Measurements from ENCODE around the gene RNF111.
"Not testable (repeated sequence)": the region's sequence is repeated elsewhere in the genome, so short reads cannot be mapped to it uniquely, and the experiment has no call there.

The RNF111 gene

DNA sequence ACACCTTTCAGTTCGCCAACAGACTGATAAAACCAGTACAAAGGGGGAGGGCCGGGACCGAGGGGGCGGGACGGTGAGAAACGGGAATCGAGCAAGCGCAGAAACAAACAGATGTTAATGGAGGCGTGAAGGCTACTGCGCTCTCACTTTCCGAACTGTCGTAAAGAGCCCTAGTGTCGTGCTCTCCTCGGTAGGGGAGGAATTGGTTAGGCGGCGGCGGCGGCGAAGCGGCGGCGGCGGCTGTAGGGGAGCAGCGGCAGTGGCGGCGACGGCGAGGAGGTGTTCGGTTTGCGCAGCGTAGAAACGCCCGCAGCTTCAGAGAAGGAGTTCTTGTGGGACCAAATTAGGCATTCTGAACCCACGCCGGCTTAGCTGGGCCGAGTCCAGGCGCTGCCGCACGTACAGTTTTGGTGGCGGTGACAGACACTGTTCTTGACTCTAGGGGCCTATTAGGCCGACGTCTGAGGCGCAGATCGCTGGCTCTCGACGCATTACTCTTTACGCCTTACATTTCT is at the start of gene RNF111:
Gene RNF111, plus strand, starts transcription at position 173 of the 515 bp plus-strand sequence. CDS start 43,160 bp downstream, outside the sequence.
- DNase-seq = peak; percentile 57

DNA sequence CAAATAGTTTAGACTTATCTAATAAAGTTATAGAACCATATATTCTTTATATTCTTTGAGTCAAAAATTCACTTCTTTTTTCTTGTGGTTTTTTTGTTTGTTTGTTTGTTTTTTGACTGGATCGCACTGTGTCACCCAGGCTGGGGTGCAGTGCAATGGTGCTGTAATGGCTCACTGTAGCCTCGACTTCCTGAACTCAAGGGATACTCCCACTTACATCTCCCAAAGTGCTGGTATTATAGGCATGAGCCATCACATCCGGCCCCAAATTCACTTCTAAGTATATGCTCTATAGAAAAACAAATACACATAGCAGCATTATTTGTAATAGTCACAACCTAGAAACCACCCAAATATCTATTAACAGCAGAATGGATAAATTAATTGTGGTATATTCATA is 40.3 kb upstream of the RNF111 start:
- DNase-seq = no peak

DNA sequence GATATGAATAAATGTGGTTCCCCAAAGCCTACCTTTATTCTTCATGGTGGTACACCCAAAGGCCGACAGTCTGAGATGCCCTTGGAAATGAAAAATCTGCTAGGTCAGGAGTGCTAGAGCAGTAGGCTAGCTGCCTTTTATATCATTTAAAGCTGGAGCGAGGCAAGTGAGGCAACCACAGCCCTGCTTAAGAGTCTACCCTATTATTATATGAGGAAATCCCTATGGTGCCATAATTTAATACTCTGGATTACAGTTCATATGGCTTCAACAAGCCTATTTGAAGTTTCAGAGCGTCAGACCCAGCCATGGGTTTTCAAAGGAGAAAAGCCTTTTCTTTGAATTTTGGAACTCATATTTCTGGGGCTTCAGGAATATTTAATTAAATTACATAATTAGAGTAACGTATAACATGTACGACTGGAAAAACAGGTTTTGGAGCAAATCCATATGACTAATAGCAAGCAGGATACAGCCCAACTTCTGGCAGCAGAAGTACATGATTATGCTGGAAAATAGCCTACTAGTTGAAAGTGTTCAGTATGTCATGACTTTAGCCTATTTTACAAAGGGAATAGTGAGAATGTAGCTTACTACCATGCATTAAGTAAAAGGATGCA is 36.0 kb upstream of the RNF111 start:
- DNase-seq = no peak

DNA sequence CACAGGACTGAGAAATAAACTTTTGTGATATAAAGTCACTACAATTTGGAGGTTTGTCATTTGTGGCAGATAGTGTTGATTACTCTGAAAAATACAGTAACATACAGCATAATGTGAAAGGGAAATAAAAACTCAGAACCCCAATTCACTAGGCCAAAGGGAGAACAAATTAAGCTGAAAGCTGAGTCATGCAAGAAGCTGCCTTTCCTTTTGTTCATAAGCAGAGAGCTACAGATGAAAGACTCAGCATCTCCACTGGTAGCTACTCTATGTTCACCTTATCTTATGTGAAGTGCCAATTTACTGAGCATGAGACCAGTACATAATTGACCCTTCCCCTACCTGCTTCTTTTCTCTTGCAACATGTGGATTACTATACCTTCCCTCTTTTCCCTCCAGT is 34.7 kb upstream of the RNF111 start:
- no peak for DNase-seq

DNA sequence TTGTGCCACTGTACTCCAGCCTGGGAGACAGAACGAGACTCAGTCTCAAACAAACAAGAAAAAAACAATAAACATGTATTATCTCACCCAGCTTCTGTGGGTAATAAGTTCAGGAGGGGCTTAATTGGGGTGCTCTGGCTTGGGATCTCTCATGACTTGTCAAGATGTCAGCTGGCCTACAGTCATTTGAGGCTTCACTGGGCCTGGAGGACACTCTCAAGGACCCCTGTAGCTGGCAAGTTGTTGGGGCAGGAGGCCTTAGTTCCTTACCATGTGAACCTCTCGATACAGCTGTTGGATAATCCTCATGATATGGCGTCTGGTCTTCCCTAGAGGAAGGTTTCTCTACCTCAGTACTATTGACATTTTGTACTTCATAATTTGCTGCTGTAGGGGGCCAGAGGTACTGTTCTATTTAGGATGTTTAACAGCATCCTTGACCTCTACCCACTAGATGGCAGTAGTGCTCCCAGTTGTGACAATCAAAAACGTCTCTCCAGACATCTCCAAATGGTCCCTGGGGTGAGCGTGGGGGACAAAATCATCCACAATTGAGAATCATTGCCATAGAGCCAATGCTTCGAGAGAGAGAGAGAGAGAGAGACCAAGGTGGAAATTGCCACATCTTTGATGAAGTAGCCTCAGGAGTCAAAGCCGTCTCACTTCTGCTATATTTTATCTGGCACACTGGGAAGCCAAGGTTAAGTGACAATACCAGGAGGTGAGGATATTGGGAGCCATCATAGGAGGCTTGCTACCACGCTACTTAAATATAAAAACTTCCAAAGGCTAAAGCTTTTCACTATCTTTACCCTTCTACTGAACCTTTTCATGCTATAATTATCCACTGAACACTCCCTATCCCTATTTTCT is 30.1 kb upstream of the RNF111 start:
- peak; percentile 5 for DNase-seq

DNA sequence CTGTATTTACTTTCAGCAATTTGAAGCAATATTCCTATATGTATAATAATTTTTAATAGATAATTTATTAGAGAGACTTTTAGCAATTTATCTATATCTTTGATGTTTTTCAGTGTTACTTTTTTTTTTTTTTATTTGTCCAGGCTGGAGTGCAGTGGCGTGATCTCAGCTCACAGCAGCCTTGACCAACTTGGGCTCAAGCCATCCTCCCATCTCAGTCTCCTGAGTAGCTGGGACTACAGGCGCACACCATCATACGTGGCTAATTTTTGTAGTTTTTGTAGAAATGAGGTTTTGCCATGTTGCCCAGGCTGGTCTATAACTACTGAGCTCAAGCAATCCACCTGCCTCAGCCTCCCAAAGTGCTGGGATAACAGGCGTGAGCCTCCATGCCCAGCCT is 28.7 kb upstream of the RNF111 start:
- DNase-seq = no peak

DNA sequence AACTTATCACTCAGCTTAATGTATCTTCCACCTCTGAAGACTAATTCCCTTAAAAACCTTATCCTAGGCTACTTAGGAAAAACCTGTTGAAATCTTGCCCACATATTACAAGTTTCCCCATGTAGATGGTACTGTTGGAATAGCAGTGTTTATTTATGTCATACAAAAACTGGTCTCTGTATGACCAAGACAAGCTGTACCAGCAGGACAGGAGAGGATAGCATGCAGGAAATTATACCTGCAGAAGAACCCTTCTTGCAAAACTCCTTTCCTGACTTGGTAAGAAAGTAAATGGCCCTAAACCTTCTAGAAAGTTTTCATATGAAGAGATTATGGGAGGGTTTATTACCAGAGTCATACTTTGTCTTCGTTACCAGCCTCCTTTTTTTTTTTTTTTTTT is 25.3 kb upstream of the RNF111 start:
- DNase-seq = no peak

DNA sequence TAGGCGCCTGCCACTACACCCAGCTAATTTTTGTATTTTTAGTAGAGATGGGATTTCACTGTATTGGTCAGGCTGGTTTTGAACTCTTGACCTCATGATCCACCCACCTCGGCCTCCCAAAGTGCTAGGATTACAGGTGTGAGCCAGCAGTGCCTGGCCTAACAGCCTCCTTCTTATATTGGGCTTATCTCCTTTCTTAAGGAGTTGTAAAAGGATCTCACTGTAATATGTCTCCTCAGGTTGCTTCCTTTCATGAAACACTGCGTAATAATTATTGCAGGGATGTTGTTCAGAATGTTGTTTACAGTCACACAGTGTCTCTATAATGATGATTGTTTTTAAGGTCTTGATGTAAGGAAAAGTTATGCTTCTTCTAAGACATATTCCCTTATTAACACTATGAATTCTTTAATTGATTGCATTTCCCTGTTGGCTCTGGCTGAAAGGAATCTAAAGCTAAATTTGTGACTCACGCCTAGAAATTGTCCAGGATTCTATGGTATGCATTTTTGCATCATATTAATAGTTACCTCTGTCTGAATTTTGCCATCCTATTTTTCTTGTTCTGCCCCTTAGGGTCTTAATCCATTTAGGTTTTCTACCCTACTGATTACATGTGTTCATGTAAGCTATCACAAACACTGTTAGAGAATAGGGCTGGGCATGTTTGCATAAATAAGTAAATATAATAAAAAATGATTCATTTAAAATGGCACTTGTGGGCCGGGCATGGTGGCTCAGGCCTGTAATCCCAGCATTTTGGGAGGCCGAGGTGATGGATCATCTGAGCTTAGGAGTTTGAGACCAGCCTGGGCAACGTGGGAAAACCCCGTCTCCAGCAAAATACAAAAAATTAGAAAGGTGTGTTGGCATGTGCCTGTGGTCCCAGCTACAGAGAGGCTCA is 24.5 kb upstream of the RNF111 start:
- no peak for DNase-seq

DNA sequence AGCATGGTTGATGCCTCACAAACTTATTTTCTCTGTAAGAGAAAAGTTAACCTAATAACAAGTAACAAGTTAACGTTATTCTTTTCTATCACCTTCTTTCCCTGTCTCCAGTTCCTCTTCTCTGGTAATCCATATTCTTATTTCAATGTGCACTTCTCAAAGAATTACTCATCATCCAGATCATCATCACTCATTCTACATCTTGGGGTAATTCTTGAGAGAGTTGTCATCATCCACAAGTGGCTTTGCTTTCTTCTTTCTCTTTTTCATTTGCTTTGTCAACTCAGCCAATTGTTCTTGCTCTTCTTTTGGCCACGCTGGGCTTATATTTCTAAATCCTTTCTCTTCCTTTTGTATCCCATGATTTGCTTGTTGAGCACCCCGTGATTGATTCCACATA is 20.8 kb upstream of the RNF111 start:
- DNase-seq = no peak

DNA sequence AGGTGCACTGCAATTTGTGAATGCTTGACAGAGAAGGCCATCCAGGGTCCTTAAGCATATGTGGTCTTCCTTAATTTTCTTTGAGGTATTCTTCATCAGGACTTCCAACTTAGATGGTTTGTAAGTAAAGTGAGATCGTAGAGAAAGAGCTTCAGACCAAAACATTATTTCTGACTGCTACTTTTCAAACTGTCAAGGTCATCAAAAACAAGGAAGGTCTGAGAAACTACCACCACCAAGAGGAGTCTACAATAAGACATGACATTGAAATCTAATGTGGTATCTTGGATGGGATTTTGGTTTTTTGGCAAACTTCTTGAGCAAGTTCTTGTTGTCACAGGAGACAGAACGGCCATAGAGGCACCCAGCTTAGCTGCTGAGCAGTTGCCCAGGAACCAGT is 20.0 kb upstream of the RNF111 start:
- DNase-seq = no peak

DNA sequence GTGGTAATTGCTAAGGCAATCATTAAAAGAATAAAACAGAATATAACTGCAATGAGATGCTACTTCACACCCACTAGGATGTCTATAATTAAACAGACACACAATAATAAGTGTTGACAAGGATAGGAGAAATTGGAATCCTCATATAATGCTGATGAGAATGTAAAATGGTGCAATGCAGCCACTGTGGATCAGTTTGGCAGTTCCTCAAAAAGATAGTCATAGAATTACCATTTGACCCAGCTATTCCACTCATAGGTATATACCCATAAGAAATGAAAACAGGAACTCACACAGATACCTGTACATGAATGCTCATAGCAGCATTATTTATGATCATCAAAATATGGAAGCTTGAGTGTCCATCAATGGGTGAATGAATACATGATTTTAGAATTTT is 9.6 kb upstream of the RNF111 start:
- no peak for DNase-seq

DNA sequence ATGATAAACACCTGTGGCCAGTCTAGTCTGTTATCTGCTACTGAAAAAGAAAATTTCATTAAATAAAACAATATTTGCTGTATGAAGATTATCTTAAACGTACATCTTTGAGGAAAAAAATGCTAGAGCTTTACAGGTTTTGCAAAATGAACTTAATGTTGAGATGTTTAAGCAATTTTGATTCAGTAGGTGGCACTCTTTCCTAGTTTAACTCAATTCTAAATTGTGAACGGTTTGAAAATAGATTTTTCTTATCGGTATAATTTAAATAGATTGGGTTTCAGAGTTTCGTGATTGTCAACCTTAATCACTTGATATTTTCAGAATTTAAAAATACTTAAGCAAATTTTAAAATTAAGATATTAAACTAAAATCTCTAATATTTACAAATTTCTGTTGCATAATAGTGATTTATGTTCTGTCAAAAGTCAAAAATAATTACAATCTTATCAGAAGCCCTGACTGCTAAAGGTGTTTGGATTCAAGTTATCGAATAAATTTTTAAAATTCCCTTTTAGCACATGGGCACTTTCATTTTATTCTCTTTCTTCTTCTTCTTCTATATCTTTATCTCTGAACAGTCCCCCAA is 7.0 kb upstream of the RNF111 start:
- no peak for DNase-seq

DNA sequence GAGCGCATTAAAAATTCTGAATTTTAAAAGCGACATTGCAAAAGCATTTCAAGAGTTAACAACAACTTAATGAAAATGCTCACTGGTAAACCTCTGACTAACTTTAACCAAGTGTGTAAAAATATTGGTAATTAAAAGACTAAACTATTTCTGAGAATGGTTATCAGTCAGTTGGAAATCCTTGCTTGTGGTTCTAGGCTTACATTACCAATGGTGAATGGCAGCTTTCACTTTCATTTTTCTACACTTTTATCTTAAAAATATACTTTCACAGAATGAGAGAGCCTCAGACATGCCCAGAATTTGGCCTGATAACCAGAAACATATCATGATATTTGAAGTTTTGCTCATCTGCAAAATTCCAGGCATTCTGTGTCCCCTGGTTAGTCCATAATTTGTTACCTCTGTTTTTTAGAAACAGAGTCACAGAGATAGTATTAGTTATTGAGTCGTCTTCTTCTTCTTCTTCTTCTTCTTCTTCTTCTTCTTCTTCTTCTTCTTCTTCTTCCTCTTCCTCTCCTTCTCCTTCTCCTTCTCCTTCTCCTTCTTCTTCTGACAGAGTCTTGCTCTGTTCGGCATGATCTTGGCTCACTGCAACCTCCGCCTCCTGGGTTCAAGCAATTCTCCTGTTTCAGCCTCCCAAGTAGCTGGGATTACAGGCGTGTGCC is 5.5 kb upstream of the RNF111 start:
- no peak for DNase-seq

DNA sequence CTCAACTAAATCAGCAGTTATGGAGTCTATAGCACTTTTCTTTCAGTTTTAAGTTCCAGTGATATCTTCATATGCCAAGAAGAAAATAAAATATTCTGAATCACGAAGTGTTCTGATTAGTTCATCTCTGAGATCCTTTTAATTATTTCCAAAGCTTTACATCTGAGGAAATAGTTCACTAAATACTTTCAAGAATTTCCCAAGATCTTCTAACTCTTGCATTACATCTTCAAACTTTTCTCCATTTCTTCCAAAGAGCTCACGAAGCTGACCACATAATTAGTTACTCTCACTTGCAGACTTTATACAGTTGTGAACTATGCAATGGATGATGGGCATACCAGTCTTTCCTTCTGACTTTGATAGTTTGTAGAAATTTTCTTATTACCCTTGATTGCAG is 4.2 kb upstream of the RNF111 start:
- no peak for DNase-seq

DNA sequence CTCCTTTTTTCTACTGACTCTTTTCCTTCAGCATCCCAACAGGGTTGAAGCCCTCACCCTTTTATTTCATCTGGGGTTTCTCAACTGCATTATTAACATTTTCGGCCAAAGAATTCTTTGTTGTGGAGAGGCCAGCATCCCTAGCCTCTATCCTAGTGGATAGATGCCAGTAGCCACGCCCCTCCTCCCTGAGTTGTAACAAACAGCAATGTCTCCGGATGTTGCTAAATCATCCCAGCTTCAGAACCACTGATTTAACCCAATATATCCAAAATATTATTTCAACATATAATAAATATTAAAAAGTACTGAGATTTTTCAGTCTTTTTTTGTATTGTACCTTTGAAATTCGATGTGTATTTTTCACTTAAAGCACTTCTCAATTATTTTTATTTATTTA is 2.0 kb upstream of the RNF111 start:
- no peak for DNase-seq

DNA sequence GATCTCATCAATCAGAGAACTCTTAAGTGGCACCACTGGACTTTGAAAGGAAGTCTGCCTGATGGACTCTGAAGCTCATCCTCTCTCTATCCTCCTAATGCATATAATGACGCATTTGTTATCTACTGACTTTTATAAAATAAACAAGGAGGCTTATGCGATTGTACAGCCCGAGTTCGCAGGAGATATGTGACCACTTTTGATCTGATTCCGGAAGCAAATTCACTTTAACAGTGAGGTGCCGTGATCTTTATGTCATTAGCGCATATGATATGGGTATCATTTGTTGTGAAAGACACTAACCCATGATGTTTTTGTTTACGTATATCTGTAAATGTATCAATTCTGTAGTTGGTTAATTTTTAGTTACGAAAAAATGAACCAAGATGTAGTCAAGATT is 427 bp upstream of the RNF111 start:
- no peak for DNase-seq

DNA sequence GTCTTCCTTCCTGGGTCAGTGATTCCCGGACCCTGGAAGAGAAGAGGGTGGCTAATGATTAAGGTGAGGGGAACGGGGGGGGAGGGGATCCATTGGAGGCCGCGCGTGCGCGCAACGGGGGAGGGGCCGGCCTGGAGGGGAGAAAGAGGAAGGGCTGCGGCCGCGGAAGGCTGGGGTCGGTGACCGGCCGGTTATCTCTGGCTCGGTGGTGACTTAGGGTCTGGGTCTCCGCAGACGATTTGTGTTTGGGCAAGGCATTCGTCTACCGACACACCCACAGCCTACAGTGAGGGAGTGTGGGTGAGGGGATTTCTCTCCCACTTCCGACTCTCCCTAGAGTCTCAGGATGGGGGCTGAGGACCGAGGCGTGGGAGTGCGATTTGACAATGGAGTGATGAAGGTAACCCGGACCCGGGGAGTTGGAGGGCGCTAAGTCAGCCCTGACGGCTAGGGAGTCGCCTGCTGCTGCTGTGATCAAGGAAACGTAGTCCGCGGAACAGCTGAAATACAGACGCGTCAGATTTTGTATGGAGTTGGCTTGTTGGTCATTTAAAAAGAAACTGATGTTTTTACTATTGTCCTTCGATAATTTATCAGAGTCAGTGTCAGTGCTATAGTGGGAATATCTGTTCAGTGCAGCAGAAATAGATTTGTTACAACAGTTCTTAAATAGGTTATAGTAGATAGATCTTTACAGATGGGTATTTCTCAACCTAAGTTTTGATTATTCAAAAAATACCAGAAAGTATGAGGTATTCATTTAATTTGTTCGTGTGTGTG is 733 bp downstream of the RNF111 start:
- no peak for DNase-seq

DNA sequence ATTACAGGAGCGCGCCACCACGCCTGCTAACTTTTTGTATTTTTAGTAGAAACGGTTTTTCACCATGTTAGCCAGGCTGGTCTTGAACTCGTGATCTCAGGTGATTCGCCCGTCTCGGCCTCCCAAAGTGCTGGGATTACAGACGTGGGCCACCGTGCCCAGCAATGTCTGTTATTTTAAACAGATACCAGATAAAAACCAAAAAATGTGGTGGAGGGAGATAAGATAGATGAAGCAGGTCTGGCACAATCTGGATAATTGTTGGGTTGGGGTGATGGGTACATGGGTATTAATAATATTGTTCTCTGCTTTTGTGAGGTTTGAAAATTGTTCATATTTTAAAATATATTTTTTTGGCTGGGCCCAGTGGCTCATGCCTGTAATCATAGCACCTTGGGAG is 4.7 kb downstream of the RNF111 start:
- DNase-seq = no peak

DNA sequence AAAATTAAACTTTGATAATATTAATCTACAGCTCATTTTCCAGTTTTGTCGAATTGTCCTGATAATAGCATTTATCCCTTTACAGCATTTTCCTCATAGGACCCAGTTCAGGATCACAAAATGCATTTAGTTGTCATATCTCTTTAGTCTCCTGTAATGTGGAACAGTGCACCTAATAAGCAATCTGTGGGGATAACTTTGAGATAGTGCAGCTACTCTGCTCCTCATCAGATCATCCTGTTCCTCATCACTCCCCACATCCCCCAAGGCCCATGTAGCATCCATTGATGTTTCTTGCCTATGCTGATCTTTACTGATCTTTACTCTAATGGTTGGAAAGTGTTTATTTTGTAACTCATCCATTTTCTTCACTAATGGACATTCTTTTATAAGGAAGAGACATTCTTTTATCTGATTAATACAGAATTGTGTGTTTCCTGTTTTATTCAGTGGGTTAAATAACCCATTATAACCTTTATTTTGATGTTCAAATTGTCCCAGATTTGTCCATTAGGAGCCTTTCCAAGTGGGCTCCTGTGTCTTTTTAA is 7.5 kb downstream of the RNF111 start:
- no peak for DNase-seq

DNA sequence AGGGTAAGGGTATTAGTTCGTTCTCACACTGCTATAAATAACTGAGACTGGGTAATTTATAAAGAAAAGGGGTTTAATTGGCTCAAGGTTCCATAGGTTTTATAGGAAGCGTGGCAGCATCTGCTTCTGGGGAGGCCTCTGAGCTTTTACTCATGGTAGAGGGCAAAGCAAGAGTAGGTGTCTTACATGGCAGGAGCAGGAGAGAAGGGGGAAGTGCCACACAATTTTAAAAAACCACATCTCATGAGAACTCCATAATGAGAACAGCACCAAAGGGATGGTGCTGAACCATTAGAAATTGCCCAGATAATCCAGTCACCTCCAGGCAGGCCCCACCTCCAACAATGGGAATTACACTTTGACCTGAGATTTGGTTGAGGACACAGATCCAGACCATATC is 12.2 kb downstream of the RNF111 start:
- DNase-seq = no peak

DNA sequence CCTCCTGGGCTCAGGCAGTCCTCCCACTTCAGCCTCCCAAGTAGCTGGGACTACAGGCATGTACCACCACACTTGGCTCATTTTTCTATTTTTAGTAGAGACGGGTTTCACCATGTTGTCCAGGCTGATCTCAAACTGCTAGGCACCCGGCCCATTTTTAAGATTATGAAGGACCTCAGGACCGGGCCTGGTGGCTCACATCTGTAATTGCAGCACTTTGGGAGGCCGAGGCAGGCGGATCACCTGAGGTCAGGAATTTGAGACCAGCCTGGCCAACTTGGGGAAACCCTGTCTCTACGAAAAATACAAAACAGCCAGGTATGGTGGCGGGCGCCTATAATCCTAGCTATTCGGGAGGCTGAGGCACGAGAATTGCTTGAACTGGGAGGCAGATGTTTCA is 12.8 kb downstream of the RNF111 start:
- not testable (repeated sequence) for DNase-seq
